Activated CD4-positive, alpha-beta memory T cell treated with anti-CD3 and anti-CD28 coated beads for 36 hours (primary cell): ENCODE measurements around the gene GRIK1. TPM values are rescaled to one million over a fixed set of nuclear protein-coding genes. Genes with fewer than 3 reads are reported as not detected.

Experiments
- CTCF ChIA-PET: fragments of 350-600 bp; sonication (Branson Sonifier 250); formaldehyde crosslinking; loops from one replicate; lab custom pipeline; 2021; ENCODE audit warnings: antibody characterized with exemption, inconsistent platforms; lab: Charles Lee
- POLR2A ChIA-PET: fragments of 350-600 bp; sonication (Branson Sonifier 250); formaldehyde crosslinking; loops from one replicate; lab custom pipeline; 2021; ENCODE audit warnings: antibody characterized with exemption; lab: Charles Lee
- DNase-seq: peaks from one replicate; pipeline ENCODE4 v3.0.0-alpha.2; 2020
- H3K27ac Mint-ChIP-seq: one replicate; pipeline ENCODE4 v1.8.0; 2021; ENCODE audit warnings: mixed read lengths
- H3K27me3 Mint-ChIP-seq: one replicate; pipeline ENCODE4 v1.8.0; 2021; ENCODE audit warnings: mixed read lengths
- H3K36me3 Mint-ChIP-seq: one replicate; pipeline ENCODE4 v1.8.0; 2021; ENCODE audit warnings: mixed read lengths
- H3K4me1 Mint-ChIP-seq: one replicate; pipeline ENCODE4 v1.8.0; 2021; ENCODE audit warnings: low read depth, mixed read lengths
- H3K4me3 Mint-ChIP-seq: one replicate; pipeline ENCODE4 v1.8.0; 2021; ENCODE audit warnings: mild to moderate bottlenecking, mixed read lengths
- H3K9me3 Mint-ChIP-seq: one replicate; pipeline ENCODE4 v1.8.0; 2021; ENCODE audit warnings: mixed read lengths
- intact Hi-C: fragments of 100-400 bp; cut with micrococcal nuclease; formaldehyde crosslinking; loops from one replicate; pipeline ENCODE4 v1.15.1; 2023
- total RNA-seq, 2 experiments: library from RNA; stranded (reverse); gene quantifications; one replicate each; pipeline ENCODE4 v1.2.3, GENCODE V29; 2021

GRIK1 gene
- total RNA-seq, 2 experiments from 2014 or later: not detected

DNA sequence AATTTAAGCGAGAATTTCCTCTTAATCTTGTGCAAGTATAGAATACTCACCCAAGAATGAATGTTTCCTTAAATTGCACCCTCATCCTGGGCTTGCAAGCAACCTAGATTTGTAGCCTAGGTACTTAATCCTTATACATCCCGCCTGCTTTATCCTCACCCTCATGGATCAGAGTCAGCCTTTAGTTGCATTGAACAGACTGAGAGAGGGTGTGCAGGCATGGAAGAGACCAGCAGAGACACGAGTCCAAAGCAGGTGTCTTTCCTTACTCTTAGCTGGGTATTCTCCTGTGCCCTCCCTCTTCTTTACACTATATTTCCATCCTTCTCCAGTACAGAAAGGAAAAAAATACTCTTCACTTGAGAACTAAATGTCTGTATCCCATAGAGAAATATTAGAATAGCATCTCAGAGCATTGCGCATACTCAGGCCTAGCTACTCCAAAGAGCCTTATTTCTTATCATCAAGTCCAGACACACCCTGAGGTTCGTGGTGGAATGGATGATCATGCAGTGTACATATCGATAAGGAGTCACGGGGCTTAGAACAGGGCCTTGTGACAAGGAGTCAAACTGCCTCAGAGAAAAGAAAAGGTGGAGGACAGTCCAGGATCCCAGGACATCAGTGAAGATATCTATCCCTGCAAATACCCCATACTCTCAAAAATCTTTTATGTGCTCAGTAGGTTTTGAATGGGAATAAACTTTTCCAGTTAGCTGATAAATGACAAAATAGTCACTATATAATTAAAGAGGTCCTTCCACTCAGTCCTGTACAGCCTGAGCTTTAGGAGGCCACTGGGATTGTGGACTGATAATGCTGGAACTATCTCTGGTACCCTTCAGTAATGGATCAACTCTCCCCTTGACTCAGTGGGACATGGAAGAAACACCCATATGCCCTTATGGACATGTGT, 297.9 kb downstream of the GRIK1 start:
- Mint-ChIP-seq H3K4me3 (no peak overlapping the region), H3K9me3 (no peaks in the 10 kb centered on the region), H3K27me3 (peaks cover 2% of the 10 kb centered on the region), H3K27ac (no peak overlapping the region), H3K36me3 (no peaks in the 10 kb centered on the region), H3K4me1 (no peaks in the 10 kb centered on the region)
- ChIA-PET POLR2A (no interaction called here), CTCF (no interaction called here)
- DNase-seq: no peak
- intact Hi-C loops: no loop called here

DNA sequence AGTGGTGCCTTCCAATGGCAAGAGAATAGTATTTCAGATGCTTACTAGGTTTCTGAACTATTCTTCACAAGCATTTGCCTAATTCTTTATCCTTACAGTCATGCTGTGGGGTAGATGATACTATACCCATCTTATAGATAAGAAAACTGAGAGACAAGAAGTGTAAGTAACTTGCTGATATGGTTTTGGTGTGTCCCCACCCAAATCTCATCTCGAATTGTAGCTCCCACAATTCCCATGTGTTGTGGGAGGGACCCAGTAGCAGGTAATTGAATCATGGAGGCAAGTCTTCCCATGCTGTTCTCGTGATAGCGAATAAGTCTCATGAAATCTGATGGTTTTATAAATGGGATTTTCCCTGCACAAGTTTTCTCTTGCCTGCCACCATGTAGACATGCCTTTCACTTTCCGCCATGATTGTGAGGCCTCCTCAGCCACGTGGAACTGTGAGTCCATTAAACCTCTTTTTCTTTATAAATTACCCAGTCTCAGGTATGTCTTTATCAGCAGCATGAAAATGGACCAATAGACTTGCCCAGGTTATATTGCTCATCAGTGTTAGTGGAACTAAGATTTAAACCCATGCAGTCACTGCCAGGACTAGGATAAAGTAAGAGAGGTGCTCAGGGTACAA, 298.7 kb downstream of the GRIK1 start:
- Mint-ChIP-seq H3K27ac (no peak overlapping the region), H3K27me3 (peaks cover 2% of the 10 kb centered on the region), H3K4me1 (no peaks in the 10 kb centered on the region), H3K36me3 (no peaks in the 10 kb centered on the region), H3K9me3 (no peaks in the 10 kb centered on the region), H3K4me3 (no peak overlapping the region)
- no peak for DNase-seq
- ChIA-PET POLR2A (no interaction called here), CTCF (no interaction called here)
- intact Hi-C loops: no loop called here

DNA sequence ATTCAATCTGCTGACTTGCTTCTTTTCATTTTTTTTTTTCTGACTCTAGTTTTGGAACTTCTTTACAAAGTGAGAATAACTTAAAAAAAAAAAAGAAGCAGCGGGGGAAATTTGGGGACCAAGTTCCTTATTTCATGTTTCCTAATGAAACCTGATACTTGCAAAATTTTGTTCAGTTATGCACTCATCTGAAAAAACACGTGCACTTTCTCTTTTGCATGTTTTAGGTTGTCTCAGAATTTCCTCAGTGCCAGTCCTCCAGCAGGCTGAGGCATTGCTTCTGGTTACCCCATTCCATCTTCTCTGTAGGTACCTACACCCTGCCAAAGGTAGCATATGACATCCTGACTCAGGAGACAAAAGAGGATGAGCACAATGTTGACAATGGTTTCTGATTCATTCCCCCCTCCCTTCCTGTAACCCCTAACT, 299.7 kb downstream of the GRIK1 start:
- ChIA-PET POLR2A (interaction anchor here (0.6 kb wide), 1 partner anchor 17 kb away, joined by 3 read pairs; no protein-coding TSS in a partner anchor), CTCF (interaction anchor here (0.6 kb wide), 1 partner anchor 52 kb away, joined by 4 read pairs; no protein-coding TSS in a partner anchor)
- Mint-ChIP-seq H3K9me3 (no peaks in the 10 kb centered on the region), H3K27me3 (peaks cover 2% of the 10 kb centered on the region), H3K27ac (no peak overlapping the region), H3K36me3 (no peaks in the 10 kb centered on the region), H3K4me3 (no peak overlapping the region), H3K4me1 (no peaks in the 10 kb centered on the region)
- intact Hi-C loops: no loop called here
- DNase-seq: no peak

DNA sequence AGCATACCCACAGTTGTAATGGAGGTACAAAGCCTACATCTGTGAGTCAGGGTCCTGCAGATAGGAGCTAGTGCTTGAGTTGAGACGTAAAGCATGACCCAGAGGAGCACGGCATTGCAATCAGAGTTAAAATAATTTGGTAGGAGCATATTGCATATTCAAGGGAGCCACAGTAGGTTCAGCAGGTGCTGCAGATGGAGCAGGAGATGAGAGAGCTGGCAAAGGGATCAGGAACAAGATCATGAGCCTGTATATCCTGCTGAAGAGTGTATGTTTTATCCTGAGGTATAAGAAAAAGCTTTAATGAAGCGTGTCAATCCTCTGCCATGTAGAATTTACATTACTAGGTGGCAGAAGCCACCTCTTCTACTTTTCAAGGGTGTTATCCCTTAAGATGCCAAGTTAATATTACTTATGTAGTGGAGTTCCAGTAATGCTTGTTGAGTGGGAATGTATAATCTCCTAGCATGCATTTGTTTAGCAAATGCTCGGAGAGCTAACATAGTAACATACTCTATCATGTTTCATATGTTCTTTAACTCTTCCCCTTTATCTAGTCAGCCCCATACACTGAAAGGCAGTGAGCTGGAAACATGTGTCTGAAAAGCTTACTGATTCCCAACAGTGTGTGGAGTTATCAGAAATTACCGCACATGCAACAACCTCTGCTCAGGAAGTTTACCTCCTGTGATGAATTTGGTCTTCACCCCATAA, 300.3 kb downstream of the GRIK1 start:
- no peak for DNase-seq
- Mint-ChIP-seq H3K9me3 (no peaks in the 10 kb centered on the region), H3K4me3 (no peak overlapping the region), H3K27me3 (peaks cover 2% of the 10 kb centered on the region), H3K36me3 (no peaks in the 10 kb centered on the region), H3K27ac (no peak overlapping the region), H3K4me1 (no peaks in the 10 kb centered on the region)
- ChIA-PET POLR2A (interaction anchor here (0.6 kb wide), 1 partner anchor 16 kb away, joined by 3 read pairs; no protein-coding TSS in a partner anchor), CTCF (interaction anchor here (0.6 kb wide), 1 partner anchor 52 kb away, joined by 4 read pairs; no protein-coding TSS in a partner anchor)
- intact Hi-C loops: no loop called here

DNA sequence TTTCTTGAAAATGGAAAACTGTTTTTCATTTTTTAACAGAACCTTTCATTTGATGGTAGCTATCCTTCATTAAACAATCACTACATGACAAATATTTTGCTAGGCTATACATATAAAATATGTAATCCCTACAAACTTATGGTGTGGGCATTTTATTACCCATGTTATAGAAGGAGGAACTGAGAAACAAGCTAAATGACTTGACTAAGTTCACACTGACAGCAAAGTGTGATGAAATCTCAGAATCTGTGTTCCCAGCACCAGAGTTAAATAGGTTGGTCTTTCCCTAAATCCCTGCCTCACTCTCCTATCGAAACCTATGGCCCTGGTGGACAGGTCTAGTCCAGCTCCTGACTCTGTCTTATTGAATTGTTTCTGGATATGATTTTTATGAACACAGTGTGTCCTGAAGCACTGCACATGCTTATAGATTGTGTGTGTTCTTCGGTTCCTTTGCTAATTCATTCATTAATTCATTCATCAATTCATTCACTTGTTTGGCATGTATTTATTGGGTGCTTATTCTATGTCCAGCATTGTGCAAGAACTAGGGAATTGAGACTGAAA, 301.0 kb downstream of the GRIK1 start:
- no peaks in the 10 kb centered on the region for H3K36me3 Mint-ChIP-seq
- no peak overlapping the region for H3K4me3 Mint-ChIP-seq
- intact Hi-C loops: no loop called here
- peaks cover 2% of the 10 kb centered on the region for H3K27me3 Mint-ChIP-seq
- POLR2A ChIA-PET: no interaction called here
- H3K4me1 Mint-ChIP-seq: no peaks in the 10 kb centered on the region
- no peak overlapping the region for H3K27ac Mint-ChIP-seq
- CTCF ChIA-PET: no interaction called here
- DNase-seq: no peak
- H3K9me3 Mint-ChIP-seq: no peaks in the 10 kb centered on the region

- Mint-ChIP-seq H3K9me3 (no peaks in the 10 kb centered on the region), H3K27ac (no peak overlapping the region), H3K4me1 (no peaks in the 10 kb centered on the region), H3K36me3 (no peaks in the 10 kb centered on the region), H3K4me3 (no peak overlapping the region), H3K27me3 (peaks cover 2% of the 10 kb centered on the region)
- CTCF ChIA-PET: no interaction called here
- no peak for DNase-seq
- intact Hi-C loops: no loop called here
- POLR2A ChIA-PET: no interaction called here
These were observed 301.7 kb downstream of the GRIK1 start for GRCh38 chr21:29638138-29638537.

DNA sequence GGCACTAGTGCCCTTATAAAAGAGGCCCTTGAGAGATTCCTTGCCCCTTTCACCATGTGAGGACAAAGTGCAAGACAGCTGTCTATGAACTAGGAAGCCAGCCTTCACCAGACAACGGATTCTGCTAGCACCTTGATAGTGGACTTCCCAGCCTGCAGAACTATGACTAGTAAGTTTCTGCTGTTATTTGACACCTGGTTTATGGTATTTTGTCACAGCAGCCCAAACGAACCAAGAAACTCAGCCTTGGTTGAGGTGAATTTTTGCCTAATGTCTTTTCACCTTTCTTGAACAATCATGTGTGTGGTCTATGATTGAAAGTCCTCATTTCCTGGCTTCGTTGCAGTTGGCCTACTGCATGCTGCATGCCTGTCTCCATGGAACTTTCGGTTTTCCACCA, 302.2 kb downstream of the GRIK1 start:
- no peaks in the 10 kb centered on the region for H3K9me3 Mint-ChIP-seq
- intact Hi-C loops: no loop called here
- ChIA-PET CTCF (interaction anchor here (0.5 kb wide), 1 partner anchor 9 kb away, joined by 5 read pairs; no protein-coding TSS in a partner anchor), POLR2A (no interaction called here)
- H3K27me3 Mint-ChIP-seq: peaks cover 2% of the 10 kb centered on the region
- DNase-seq: no peak
- H3K36me3 Mint-ChIP-seq: no peaks in the 10 kb centered on the region
- no peak overlapping the region for H3K4me3 Mint-ChIP-seq
- H3K27ac Mint-ChIP-seq: no peak overlapping the region
- no peaks in the 10 kb centered on the region for H3K4me1 Mint-ChIP-seq

DNA sequence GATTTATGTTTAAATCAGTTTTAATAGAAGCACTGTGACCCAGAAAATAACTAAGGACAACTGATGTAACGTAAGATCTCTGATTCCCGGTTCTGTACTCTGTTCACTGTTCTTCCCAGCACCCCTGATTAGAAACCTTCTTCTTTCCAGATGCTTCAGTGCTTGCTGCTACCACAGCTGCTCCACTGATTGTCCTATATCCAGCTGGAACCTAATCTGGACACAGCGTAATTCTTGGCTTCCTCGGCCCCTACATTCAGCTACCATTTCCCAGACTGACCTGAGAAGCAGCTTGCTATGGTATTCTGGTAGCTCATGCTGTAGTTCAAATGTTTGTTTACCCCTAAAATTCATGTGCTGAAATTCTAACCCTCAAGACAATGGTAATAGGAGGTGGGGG, 302.7 kb downstream of the GRIK1 start:
- intact Hi-C loops: no loop called here
- Mint-ChIP-seq H3K36me3 (no peaks in the 10 kb centered on the region), H3K27me3 (peaks cover 2% of the 10 kb centered on the region)

DNA sequence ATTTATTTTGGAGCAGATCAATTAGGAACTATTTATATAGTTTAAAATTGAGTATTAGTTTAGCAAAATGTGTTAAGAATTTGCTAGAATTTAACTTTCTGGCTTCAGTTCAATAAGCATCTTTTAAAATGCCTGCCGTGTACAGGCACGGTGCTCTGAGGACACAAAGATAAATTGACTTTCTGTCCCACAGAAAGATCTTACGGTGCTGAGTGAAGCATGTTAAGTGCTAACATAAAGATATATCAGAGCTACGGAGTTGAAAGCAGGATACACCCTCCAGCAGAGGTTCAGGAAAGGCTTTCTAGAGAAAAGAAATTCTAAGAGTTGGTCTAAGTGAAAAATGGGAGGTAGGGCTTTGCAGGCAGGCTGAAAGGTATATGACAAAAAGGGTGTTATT, 305.4 kb downstream of the GRIK1 start:
- Mint-ChIP-seq H3K27me3 (peaks cover 2% of the 10 kb centered on the region), H3K27ac (no peak overlapping the region), H3K4me3 (no peak overlapping the region), H3K9me3 (no peaks in the 10 kb centered on the region), H3K4me1 (no peaks in the 10 kb centered on the region), H3K36me3 (no peaks in the 10 kb centered on the region)
- ChIA-PET CTCF (no interaction called here), POLR2A (no interaction called here)
- intact Hi-C loops: no loop called here
- no peak for DNase-seq

More for the DNA sequence above, 302.7 kb downstream of the GRIK1 start:
- no peak for DNase-seq
- no peak overlapping the region for H3K4me3 Mint-ChIP-seq
- POLR2A ChIA-PET: no interaction called here
- no peak overlapping the region for H3K27ac Mint-ChIP-seq
- H3K9me3 Mint-ChIP-seq: no peaks in the 10 kb centered on the region
- CTCF ChIA-PET: no interaction called here
- H3K4me1 Mint-ChIP-seq: no peaks in the 10 kb centered on the region

- intact Hi-C loops: no loop called here
- ChIA-PET CTCF (interaction anchor here (0.7 kb wide), 1 partner anchor 737 kb away, joined by 3 read pairs; no protein-coding TSS in a partner anchor), POLR2A (no interaction called here)
- no peak overlapping the region for H3K4me3 Mint-ChIP-seq
- no peaks in the 10 kb centered on the region for H3K36me3 Mint-ChIP-seq
- no peaks in the 10 kb centered on the region for H3K9me3 Mint-ChIP-seq
- no peaks in the 10 kb centered on the region for H3K4me1 Mint-ChIP-seq
- no peak for DNase-seq
- peaks cover 2% of the 10 kb centered on the region for H3K27me3 Mint-ChIP-seq
- no peak overlapping the region for H3K27ac Mint-ChIP-seq
These were observed 306.0 kb downstream of the GRIK1 start for GRCh38 chr21:29633756-29634155.

DNA sequence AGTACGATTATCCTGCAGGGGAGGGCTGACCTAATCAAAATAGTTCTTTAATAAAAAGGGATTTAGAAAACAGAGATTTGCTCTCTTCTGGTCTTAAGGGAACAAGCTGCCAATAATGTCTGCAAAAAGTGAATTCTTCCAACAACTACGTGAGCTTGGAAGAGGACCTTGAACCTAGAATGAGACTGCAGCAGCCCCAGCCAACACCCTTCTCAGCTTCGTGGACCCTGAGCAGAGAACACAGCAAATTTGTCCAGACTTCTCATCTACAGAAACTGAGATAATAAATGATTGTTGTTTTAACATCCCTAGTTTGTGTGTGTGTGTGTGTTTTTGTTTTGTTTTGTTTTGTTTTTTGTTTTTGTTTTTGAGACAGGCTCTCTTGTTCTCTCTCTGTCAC, 309.4 kb downstream of the GRIK1 start:
- H3K9me3 Mint-ChIP-seq: no peaks in the 10 kb centered on the region
- intact Hi-C loops: no loop called here
- no peak for DNase-seq
- ChIA-PET CTCF (no interaction called here), POLR2A (no interaction called here)
- H3K4me1 Mint-ChIP-seq: no peaks in the 10 kb centered on the region
- H3K4me3 Mint-ChIP-seq: no peak overlapping the region
- H3K27me3 Mint-ChIP-seq: no peaks in the 10 kb centered on the region
- H3K27ac Mint-ChIP-seq: no peak overlapping the region
- no peaks in the 10 kb centered on the region for H3K36me3 Mint-ChIP-seq

GRCh38 chr21:29627905-29628304, 311.9 kb downstream of the GRIK1 start:
- H3K4me3 Mint-ChIP-seq: no peak overlapping the region
- ChIA-PET POLR2A (no interaction called here), CTCF (no interaction called here)
- no peak for DNase-seq
- intact Hi-C loops: no loop called here
- H3K36me3 Mint-ChIP-seq: no peaks in the 10 kb centered on the region
- no peaks in the 10 kb centered on the region for H3K4me1 Mint-ChIP-seq
- H3K9me3 Mint-ChIP-seq: no peaks in the 10 kb centered on the region
- H3K27me3 Mint-ChIP-seq: no peaks in the 10 kb centered on the region
- H3K27ac Mint-ChIP-seq: no peak overlapping the region
